ENCODE measurements around the gene GABRG3. TPM values are rescaled to one million over a fixed set of nuclear protein-coding genes. Genes with fewer than 3 reads are reported as not detected.

Gene GABRG3
- total and polyA plus RNA-seq, 2 of the 4 experiments (the other 2 are of a cell fraction): not detected

DNA sequence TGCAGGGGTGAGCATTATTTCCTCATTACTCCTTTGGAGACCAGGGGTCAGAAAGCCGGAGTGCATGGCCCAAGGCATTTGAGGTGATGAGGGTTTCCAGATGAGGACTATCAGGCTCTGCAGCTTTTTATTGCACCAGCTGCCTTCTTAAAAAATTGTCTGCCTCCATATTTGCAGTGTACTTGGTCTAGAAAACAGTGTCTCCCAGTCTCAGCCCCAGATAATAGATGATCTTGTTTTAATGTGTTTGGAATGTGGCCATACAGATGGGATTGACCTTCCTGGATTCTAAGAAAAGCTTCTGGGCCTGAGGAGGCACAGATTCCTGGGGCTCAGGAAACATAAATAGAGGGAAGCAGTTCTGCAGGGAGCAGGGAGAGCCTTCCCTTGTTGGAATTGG lies 123.3 kb downstream of the GABRG3 start:
- CTCF ChIA-PET: no interaction called here

More for the DNA sequence above, 123.3 kb downstream of the GABRG3 start:
- no peak overlapping the region for H3K27ac ChIP-seq (ENCODE audit: insufficient read depth, low read length)
- no peak overlapping the region for H3K4me3 ChIP-seq (ENCODE audit: insufficient read depth, low read depth, low read length)
- H3K4ac ChIP-seq (ENCODE audit: low read depth, low read length): no peak overlapping the region
- no peaks in the 10 kb centered on the region for H3K4me1 ChIP-seq (ENCODE audit: control insufficient read depth, insufficient read depth, low read length)
- dilution Hi-C loops (cut with HindIII; ENCODE audit: low sequenced_read_pairs, unreplicated experiment) (no loop called here), in situ Hi-C loops (cut with MboI; ENCODE audit: low sequenced_read_pairs) (no loop called here), intact Hi-C loops (cut with micrococcal nuclease) (no loop called here)
- no peak overlapping the region for H2BK20ac ChIP-seq (ENCODE audit: low read depth, low read length)
- H3K14ac ChIP-seq (replicated peaks; ENCODE audit: low read depth, low read length): no peak overlapping the region
- peaks cover 24% of the 10 kb centered on the region for H3K9me3 ChIP-seq (ENCODE audit: control insufficient read depth, insufficient read depth, low read length)
- no peak overlapping the region for H4K8ac ChIP-seq (ENCODE audit: low read depth in 2 of 2, low read length in 2 of 2)
- H3K36me3 ChIP-seq (ENCODE audit: control insufficient read depth, insufficient read depth, low read length): no peaks in the 10 kb centered on the region
- no peak overlapping the region for H3K56ac ChIP-seq (ENCODE audit: extremely low read depth, insufficient read depth, low read length)
- no peak for ATAC-seq (ENCODE audit: low read depth)
- no peak overlapping the region for H2AFZ ChIP-seq (replicated peaks; ENCODE audit: low read length, poor library complexity)
- H2BK5ac ChIP-seq (ENCODE audit: low read depth, low read length, poor library complexity, severe bottlenecking): no peak overlapping the region
- H3K79me1 ChIP-seq (ENCODE audit: low read depth in 1 of 2, low read length in 2 of 2): no peaks in the 10 kb centered on the region
- POLR2A ChIA-PET (ENCODE audit: unreplicated experiment): no interaction called here
- H4K91ac ChIP-seq (ENCODE audit: insufficient read depth, low read depth, low read length): no peak overlapping the region
- no peak overlapping the region for H2BK120ac ChIP-seq (ENCODE audit: low read depth, low read length)
- H2BK15ac ChIP-seq (ENCODE audit: low read depth, low read length): no peak overlapping the region
- H4K20me1 ChIP-seq (ENCODE audit: insufficient read depth, low read length): no peaks in the 10 kb centered on the region
- no peak overlapping the region for H3K9ac ChIP-seq (ENCODE audit: low read depth, low read length)
- WGBS, 2 experiments (ENCODE audit: extremely low coverage in 2 of 2, insufficient read length in 1 of 2): no CpG with 5 or more reads among the region's 1 CpG
- no peaks in the 10 kb centered on the region for H3K27me3 ChIP-seq (ENCODE audit: control insufficient read depth, insufficient read depth, low read length)
- TF ChIP-seq RCOR1 (IDR thresholded peaks at IDR 0.05; ENCODE audit: insufficient replicate concordance, low read length) (no peak), MAFK (IDR thresholded peaks at IDR 0.05; ENCODE audit: low read depth, low read length) (no peak), CEBPB (IDR thresholded peaks at IDR 0.05; ENCODE audit: low read depth, low read length) (no peak), RAD21 (IDR thresholded peaks at IDR 0.05; ENCODE audit: low read length) (no peak), SMC3 (IDR thresholded peaks at IDR 0.05; ENCODE audit: low read depth, low read length) (no peak), MAZ (IDR thresholded peaks at IDR 0.05; ENCODE audit: borderline replicate concordance, low read depth, low read length) (no peak), POLR2A (IDR thresholded peaks at IDR 0.05; ENCODE audit: low read depth, low read length) (no peak), FOS (IDR thresholded peaks at IDR 0.05; ENCODE audit: low read depth, low read length) (no peak)
- TF ChIP-seq, protein P1, sequence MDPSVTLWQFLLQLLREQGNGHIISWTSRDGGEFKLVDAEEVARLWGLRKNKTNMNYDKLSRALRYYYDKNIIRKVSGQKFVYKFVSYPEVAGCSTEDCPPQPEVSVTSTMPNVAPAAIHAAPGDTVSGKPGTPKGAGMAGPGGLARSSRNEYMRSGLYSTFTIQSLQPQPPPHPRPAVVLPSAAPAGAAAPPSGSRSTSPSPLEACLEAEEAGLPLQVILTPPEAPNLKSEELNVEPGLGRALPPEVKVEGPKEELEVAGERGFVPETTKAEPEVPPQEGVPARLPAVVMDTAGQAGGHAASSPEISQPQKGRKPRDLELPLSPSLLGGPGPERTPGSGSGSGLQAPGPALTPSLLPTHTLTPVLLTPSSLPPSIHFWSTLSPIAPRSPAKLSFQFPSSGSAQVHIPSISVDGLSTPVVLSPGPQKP (IDR thresholded peaks at IDR 0.05; ENCODE audit: borderline replicate concordance, low read depth, low read length): no peak
- TF ChIP-seq, protein P2, sequence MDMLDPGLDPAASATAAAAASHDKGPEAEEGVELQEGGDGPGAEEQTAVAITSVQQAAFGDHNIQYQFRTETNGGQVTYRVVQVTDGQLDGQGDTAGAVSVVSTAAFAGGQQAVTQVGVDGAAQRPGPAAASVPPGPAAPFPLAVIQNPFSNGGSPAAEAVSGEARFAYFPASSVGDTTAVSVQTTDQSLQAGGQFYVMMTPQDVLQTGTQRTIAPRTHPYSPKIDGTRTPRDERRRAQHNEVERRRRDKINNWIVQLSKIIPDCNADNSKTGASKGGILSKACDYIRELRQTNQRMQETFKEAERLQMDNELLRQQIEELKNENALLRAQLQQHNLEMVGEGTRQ (IDR thresholded peaks at IDR 0.05; ENCODE audit: low read depth, low read length): no peak
- no peak overlapping the region for H2AK9ac ChIP-seq (replicated peaks; ENCODE audit: low read depth, low read length, poor library complexity)
- no peak overlapping the region for H4K5ac ChIP-seq (ENCODE audit: low read depth, low read length)
- H3K9me1 ChIP-seq (ENCODE audit: insufficient read depth, low read length): no peaks in the 10 kb centered on the region
- H2AK5ac ChIP-seq (ENCODE audit: low read depth, low read length): no peak overlapping the region
- no TSS peak for BruUV-seq (replicated peaks)
- no peak for DNase-seq
- no peak overlapping the region for H3K4me2 ChIP-seq (ENCODE audit: low read depth, low read length)
- no peak overlapping the region for H3K18ac ChIP-seq (ENCODE audit: low read depth, low read length)
- H3K23ac ChIP-seq (ENCODE audit: low read depth, low read length): no peak overlapping the region

Data from IMR-90 (cell line).